Activated T-helper 1 cell treated with anti-CD3 and anti-CD28 coated beads, Interleukin-2, amount 50 U/mL, for 16 hours (primary cell): ENCODE measurements around the gene ICAM5.

ENCODE experiments used
- DNase-seq, 2 donors: peaks; one replicate each; pipeline ENCODE4 v3.0.0-alpha.2; 2020; ENCODE audit warnings: low read depth in 1 of 2, low spot score in 1 of 2

ICAM5 gene

GRCh38 chr19:10291554-10292205 is 1.9 kb downstream of the ICAM5 start:
- DNase-seq: no peak

- DNase-seq: peak in 1 of 2 donors; percentile 38
Observed at GRCh38 chr19:10292206-10292788, 2.5 kb downstream of the ICAM5 start.

GRCh38 chr19:10292789-10293636 is 3.3 kb downstream of the ICAM5 start:
- no peak for DNase-seq

GRCh38 chr19:10293637-10294367 is 4.0 kb downstream of the ICAM5 start:
- DNase-seq: no peak

GRCh38 chr19:10294368-10294697 is 4.6 kb downstream of the ICAM5 start:
- DNase-seq: no peak

DNA sequence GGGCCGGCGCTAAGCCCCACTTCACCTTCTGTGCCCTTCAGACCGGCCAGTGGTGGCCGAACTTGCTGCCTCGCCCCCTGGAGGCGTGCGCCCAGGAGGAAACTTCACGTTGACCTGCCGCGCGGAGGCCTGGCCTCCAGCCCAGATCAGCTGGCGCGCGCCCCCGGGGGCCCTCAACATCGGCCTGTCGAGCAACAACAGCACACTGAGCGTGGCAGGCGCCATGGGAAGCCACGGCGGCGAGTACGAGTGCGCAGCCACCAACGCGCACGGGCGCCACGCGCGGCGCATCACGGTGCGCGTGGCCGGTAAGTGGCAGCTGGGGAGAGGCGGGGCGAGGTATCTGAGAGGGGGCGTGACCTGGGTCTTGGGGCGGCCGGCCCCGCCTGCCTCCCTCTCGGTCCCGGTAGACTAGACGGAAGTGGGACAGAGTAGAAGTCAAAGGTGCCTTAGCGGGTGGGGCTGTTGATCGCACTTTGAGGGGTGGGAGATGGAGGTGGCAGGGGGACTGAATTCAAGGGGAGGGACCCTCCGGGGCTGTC is 5.6 kb downstream of the ICAM5 start:
- DNase-seq: peak in 1 of 2 donors; percentile 42

DNA sequence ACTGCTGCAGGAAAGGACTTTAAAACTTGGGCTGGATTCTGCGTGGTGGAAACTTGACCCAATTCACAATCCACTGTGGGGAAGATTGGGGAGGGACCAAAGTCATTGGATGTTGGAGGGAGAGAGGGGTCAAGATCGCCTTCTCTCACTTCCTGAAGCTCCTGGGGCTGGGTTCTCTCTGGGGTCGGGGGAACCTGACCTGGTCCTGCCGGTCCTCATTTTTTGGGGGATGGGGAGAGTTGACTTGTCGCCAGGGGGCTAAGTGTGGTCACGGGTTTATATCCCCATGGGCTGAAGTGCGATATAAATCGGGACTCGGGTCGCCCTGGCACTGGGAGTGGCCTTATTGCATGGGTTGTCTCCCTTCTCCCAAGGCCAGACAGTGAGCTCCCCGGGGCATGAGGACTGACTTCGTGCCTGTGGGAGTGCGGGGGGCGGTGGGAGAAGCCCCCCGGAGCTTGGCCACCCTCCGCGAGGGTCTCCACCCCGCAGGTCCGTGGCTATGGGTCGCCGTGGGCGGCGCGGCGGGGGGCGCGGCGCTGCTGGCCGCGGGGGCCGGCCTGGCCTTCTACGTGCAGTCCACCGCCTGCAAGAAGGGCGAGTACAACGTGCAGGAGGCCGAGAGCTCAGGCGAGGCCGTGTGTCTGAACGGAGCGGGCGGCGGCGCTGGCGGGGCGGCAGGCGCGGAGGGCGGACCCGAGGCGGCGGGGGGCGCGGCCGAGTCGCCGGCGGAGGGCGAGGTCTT is 6.3 kb downstream of the ICAM5 start:
- no peak for DNase-seq

GRCh38 chr19:10299545-10300458 is 10.1 kb downstream of the ICAM5 start:
- DNase-seq: no peak

DNA sequence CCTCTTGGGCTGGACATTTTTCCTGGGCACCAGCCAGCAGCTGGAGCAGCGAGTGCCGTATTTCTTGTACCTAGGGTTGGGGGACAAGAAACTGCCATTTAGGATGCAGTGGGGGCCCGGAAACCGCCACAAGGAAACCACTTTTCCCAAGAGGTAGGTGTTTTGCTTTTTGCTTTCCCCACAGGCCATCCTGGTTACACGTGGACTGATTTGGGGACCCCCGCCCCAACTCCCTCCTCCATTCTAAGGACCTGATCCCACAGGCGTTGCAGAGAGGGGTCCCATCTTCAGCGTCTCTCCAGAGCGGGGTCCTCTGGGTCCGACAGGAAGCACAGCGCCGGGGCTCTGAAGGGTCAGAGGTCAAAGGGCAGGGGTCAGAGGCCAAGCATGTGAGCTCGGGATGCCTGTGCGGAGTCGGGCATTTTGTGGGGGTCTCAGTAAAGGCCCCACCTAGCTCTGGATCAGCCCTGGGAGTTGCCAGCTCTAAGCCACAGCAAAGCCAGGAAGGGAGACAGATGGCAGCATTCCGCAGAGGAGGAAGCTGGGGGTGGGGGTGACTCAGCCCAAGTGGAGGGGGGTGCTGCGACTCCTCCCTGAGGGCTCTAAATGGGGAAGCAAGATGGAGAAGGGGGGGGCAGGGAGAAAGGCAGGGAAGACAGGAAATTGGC is 15.5 kb downstream of the ICAM5 start:
- DNase-seq: no peak

GRCh38 chr19:10306327-10306726 is 16.6 kb downstream of the ICAM5 start:
- no peak for DNase-seq

GRCh38 chr19:10309423-10309822 is 19.7 kb downstream of the ICAM5 start, which contains the start of gene ZGLP1:
Gene ZGLP1, minus strand, starts transcription at chr19:10309815.
- DNase-seq: no peak

GRCh38 chr19:10315335-10316214 is 25.8 kb downstream of the ICAM5 start, which contains the start of gene FDX2:
Gene FDX2, minus strand, starts transcription at chr19:10316015. Its CDS starts 19 bp downstream, at chr19:10315996.
- peak; percentile 84 to 87 for DNase-seq

GRCh38 chr19:10316229-10317044 is 26.7 kb downstream of the ICAM5 start:
- no peak for DNase-seq

DNA sequence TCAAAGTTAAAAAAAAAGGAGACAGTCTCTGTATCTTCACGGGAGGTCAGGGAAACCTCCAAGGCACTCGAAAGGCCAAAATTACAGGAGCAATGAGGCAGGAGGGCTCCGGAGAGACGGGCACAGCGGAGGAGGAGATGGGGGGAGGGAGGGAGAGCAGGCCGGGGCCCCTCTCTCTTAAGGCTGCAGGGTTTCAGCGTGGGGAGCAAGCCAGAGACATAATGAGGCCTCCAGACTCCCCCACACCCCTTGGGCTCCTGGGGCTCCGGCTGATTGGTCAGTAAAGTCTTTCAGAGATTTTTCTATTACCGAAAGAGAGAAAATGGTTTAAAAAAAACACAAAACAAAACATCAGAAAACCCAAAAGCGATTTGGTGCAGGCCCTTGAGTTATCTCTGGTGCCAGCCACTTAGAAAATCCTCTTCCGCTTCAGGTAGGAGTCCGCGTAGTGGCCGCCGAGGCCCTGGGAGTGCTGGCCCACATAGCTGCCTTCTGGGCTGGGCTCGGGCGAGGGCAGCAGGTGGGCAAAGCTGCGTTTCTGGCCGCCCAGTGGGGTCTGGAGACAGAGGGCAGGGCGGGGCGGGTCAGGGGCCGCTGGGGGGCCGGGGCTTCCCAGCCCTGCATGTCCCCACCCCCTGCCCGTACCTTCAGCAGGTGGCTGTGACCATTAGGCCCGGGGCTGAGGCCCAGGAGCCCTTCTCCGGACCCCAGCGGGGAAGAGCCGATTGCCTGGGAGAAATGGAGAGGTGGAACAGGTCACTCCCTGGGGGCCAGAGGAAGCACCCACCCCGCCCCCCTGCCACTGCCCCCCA is 27.5 kb downstream of the ICAM5 start:
- no peak for DNase-seq

DNA sequence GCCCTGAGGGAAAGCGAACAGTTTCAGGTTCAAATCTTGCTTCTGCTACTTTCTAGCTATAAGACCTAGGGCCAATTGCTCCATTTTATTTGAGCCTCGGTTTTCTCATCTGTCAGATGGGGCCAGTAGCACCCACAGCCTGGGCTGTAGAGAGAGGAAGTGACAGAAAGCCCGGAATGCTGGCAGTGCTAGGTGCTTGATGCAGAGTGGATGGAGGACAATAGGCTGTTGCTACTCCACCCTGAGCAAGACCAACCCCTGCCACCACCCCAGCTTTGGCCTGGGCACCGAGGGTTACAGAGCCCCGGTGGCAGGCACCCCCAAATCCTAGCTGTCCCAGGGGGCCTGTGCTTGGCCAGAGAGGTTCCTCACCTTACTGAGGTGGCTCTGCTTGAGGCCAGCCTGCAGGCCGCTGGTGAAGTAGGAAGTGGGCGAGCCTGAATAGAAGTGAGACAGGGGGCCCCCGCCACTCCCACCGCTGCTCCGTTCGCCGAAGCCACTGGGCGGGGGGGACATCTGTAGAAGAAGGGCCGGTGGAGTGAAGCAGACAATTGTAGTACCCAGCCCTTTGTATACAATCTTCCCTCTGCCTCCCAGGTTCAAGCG is 28.2 kb downstream of the ICAM5 start:
- no peak for DNase-seq
